PC-3 (cell line): ENCODE data around the gene ALOXE3. TPM values are rescaled to one million over a fixed set of nuclear protein-coding genes. Genes with fewer than 3 reads are reported as not detected.

Experiments used
- ATAC-seq: fragments of 200-7000 bp; cut with Tn5 transposase; 2 replicates; pipeline ENCODE4 v1.9.1; 2020; ENCODE audit warnings: mild to moderate bottlenecking, moderate library complexity
- BruUV-seq: library from RNA; stranded (reverse); fragments of 400-500 nt; replicated peaks from 2 replicates; lab custom pipeline; 2021; lab: Mats Ljungman, UMichigan
- CTCF ChIA-PET: fragments of 300-600 bp; sonication (Branson Sonifier 250); formaldehyde crosslinking; loops from one replicate; lab custom pipeline; 2022; ENCODE audit warnings: antibody characterized with exemption; lab: Charles Lee
- POLR2A ChIA-PET: fragments of 300-600 bp; sonication (Branson Sonifier 250); formaldehyde crosslinking; loops from one replicate; lab custom pipeline; 2022; ENCODE audit warnings: antibody characterized with exemption; ENCODE audit not compliant: unreplicated experiment; lab: Charles Lee
- DNase-seq: peaks from one replicate; pipeline ENCODE4 v3.0.0-alpha.2; 2015
- H2AFZ ChIP-seq: fragments of 300-600 bp; sonication (generic); 2 replicates; pipeline ENCODE4 v1.6.0; 2016; ENCODE audit warnings: antibody characterized with exemption, low read length
- H3F3A ChIP-seq: fragments of 300-600 bp; sonication (generic); one replicate; pipeline ENCODE4 v1.6.0; 2017; ENCODE audit warnings: antibody characterized with exemption, low read length, control low read depth, mild to moderate bottlenecking; ENCODE audit not compliant: unreplicated experiment
- H3K27ac ChIP-seq: fragments of 300-600 bp; sonication (generic); 2 replicates; pipeline ENCODE4 v1.5.1; 2016; ENCODE audit warnings: mild to moderate bottlenecking, low read length
- H3K27me3 ChIP-seq: fragments of 300-600 bp; sonication (generic); 2 replicates; pipeline ENCODE4 v1.6.1; 2016; ENCODE audit warnings: low read length, mixed read lengths
- H3K36me3 ChIP-seq: fragments of 300-600 bp; sonication (generic); 2 replicates; pipeline ENCODE4 v1.6.1; 2016; ENCODE audit warnings: low read depth, mixed run types, low read length, mixed read lengths
- H3K4me1 ChIP-seq: fragments of 300-600 bp; sonication (generic); 2 replicates; pipeline ENCODE4 v1.5.1; 2016; ENCODE audit warnings: low read length; ENCODE audit not compliant: insufficient read depth
- H3K4me2 ChIP-seq: fragments of 300-600 bp; sonication (generic); 2 replicates; pipeline ENCODE4 v1.6.0; 2016; ENCODE audit warnings: low read length
- H3K4me3 ChIP-seq: fragments of 300-600 bp; sonication (generic); 2 replicates; pipeline ENCODE4 v1.5.1; 2016; ENCODE audit warnings: mild to moderate bottlenecking, low read length, mixed read lengths
- H3K79me2 ChIP-seq: fragments of 300-600 bp; sonication (generic); 2 replicates; pipeline ENCODE4 v1.6.1; 2017; ENCODE audit warnings: low read length, mixed read lengths
- H3K9ac ChIP-seq: fragments of 300-600 bp; sonication (generic); 2 replicates; pipeline ENCODE4 v1.6.0; 2016; ENCODE audit warnings: mild to moderate bottlenecking, low read length
- H3K9me2 ChIP-seq: fragments of 300-600 bp; sonication (generic); replicated peaks from 2 replicates; pipeline ENCODE4 v1.6.1; 2016; ENCODE audit warnings: mixed run types, low read length, mixed read lengths
- H3K9me3 ChIP-seq: fragments of 300-600 bp; sonication (generic); 2 replicates; pipeline ENCODE4 v1.6.1; 2016; ENCODE audit warnings: low read length, mixed read lengths
- H4K20me1 ChIP-seq: fragments of 300-600 bp; sonication (generic); 2 replicates; pipeline ENCODE4 v1.6.1; 2016; ENCODE audit warnings: low read length, mixed read lengths
- EZH2 ChIP-seq: fragments of 300-600 bp; sonication (generic); IDR thresholded peaks from one replicate; pipeline ENCODE4 v1.6.1; 2017; ENCODE audit warnings: antibody characterized with exemption, mild to moderate bottlenecking, low read length; ENCODE audit not compliant: unreplicated experiment
- EZH2phosphoT487 ChIP-seq: fragments of 300-600 bp; sonication (generic); IDR thresholded peaks from 2 replicates; pipeline ENCODE4 v1.6.1; 2018; ENCODE audit warnings: mild to moderate bottlenecking, antibody characterized with exemption, low read length, borderline replicate concordance
- intact Hi-C: fragments of 100-400 bp; cut with micrococcal nuclease; formaldehyde crosslinking; loops from 2 replicates; pipeline ENCODE4 v1.9.0; 2023
- total RNA-seq: library from RNA; depleted of rRNA; stranded (reverse); fragments of >200 nt; gene quantifications from 2 replicates; pipeline ENCODE4 v1.2.3, GENCODE V29; 2014
- TF ChIP-seq, protein P1 (sequence below): fragments of 300-600 bp; sonication (generic); conservative IDR thresholded peaks from 2 replicates; pipeline ENCODE4 v1.5.1; 2017; ENCODE audit warnings: antibody characterized with exemption, low read depth, mild to moderate bottlenecking, low read length

ALOXE3 gene
- total RNA-seq, 1 experiment from 2014 or later, result 1.4 TPM

- Histone ChIP-seq H3K4me1 (peaks cover 26% of the 10 kb centered on the region), H3K4me2 (no peak overlapping the region), H3K9me2 (no peaks in the 10 kb centered on the region), H4K20me1 (peaks cover 9% of the 10 kb centered on the region; the same call in 1 of the 2 replicates), H3K27me3 (no peaks in the 10 kb centered on the region), H3F3A (no peaks in the 10 kb centered on the region), H3K4me3 (no peak overlapping the region), H3K27ac (no peak overlapping the region), H3K79me2 (peaks cover 23% of the 10 kb centered on the region), H2AFZ (no peak overlapping the region), H3K9ac (no peak overlapping the region), H3K9me3 (no peaks in the 10 kb centered on the region), H3K36me3 (peaks cover 4% of the 10 kb centered on the region; the same call in 1 of the 2 replicates)
- ATAC-seq, result no peak
- intact Hi-C loops, result no loop called here
- POLR2A ChIA-PET, result no interaction called here
- BruUV-seq, result no TSS peak
- no peak for TF ChIP-seq EZH2phosphoT487
- TF ChIP-seq, protein P1, sequence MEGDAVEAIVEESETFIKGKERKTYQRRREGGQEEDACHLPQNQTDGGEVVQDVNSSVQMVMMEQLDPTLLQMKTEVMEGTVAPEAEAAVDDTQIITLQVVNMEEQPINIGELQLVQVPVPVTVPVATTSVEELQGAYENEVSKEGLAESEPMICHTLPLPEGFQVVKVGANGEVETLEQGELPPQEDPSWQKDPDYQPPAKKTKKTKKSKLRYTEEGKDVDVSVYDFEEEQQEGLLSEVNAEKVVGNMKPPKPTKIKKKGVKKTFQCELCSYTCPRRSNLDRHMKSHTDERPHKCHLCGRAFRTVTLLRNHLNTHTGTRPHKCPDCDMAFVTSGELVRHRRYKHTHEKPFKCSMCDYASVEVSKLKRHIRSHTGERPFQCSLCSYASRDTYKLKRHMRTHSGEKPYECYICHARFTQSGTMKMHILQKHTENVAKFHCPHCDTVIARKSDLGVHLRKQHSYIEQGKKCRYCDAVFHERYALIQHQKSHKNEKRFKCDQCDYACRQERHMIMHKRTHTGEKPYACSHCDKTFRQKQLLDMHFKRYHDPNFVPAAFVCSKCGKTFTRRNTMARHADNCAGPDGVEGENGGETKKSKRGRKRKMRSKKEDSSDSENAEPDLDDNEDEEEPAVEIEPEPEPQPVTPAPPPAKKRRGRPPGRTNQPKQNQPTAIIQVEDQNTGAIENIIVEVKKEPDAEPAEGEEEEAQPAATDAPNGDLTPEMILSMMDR, result no peak
- no peak for TF ChIP-seq EZH2
- no peak for DNase-seq
- CTCF ChIA-PET, result no interaction called here
Measured at GRCh38 chr17:8149419-8150193, 31.3 kb upstream of the ALOXE3 start.

- no TSS peak for BruUV-seq
- peaks cover 17% of the 10 kb centered on the region for H3K4me1 ChIP-seq
- peaks cover 16% of the 10 kb centered on the region for H3K79me2 ChIP-seq
- no peak overlapping the region for H3K9ac ChIP-seq
- H3K9me3 ChIP-seq, result no peaks in the 10 kb centered on the region
- POLR2A ChIA-PET, result no interaction called here
- ATAC-seq (no peak), DNase-seq (no peak)
- H2AFZ ChIP-seq, result no peak overlapping the region
- no peaks in the 10 kb centered on the region for H3F3A ChIP-seq
- H3K27me3 ChIP-seq, result no peaks in the 10 kb centered on the region
- no peak for TF ChIP-seq EZH2phosphoT487
- no peak for TF ChIP-seq EZH2
- TF ChIP-seq, protein P1, result no peak
- intact Hi-C loops, result no loop called here
- H3K4me3 ChIP-seq, result no peak overlapping the region
- no peak overlapping the region for H3K27ac ChIP-seq
- H3K4me2 ChIP-seq, result no peak overlapping the region
- H4K20me1 ChIP-seq, result peaks cover 8% of the 10 kb centered on the region; the same call in 1 of the 2 replicates
- CTCF ChIA-PET, result no interaction called here
- peaks cover 4% of the 10 kb centered on the region; the same call in 1 of the 2 replicates for H3K36me3 ChIP-seq
- no peaks in the 10 kb centered on the region for H3K9me2 ChIP-seq
Measured at GRCh38 chr17:8148560-8148959, 30.2 kb upstream of the ALOXE3 start.
